KOPT-K1 (cell line): Measurements from ENCODE around the gene CAMKMT.

Source experiments
- H3K27ac ChIP-seq: fragments of 200-600 bp; sonication (generic); 2 replicates; pipeline ENCODE4 v1.5.1; 2016; ENCODE audit warnings: antibody characterized with exemption, mild to moderate bottlenecking, low read depth, low read length; ENCODE audit not compliant: poor library complexity, severe bottlenecking
- H3K36me3 ChIP-seq: fragments of 200-600 bp; sonication (generic); 2 replicates; pipeline ENCODE4 v1.5.1; 2017; ENCODE audit warnings: antibody characterized with exemption, mild to moderate bottlenecking, low read length, moderate library complexity; ENCODE audit not compliant: insufficient read depth
- H3K9me3 ChIP-seq: fragments of 200-600 bp; sonication (generic); 2 replicates; pipeline ENCODE4 v1.5.1; 2017; ENCODE audit warnings: antibody characterized with exemption, low read length, mild to moderate bottlenecking; ENCODE audit not compliant: insufficient read depth, poor library complexity, severe bottlenecking

CAMKMT gene

GRCh38 chr2:44796771-44797170 lies 435.0 kb downstream of the CAMKMT start:
- no peak overlapping the region for H3K27ac ChIP-seq
- H3K36me3 ChIP-seq: no peaks in the 10 kb centered on the region
- no peaks in the 10 kb centered on the region for H3K9me3 ChIP-seq

- Histone ChIP-seq H3K36me3 (no peaks in the 10 kb centered on the region), H3K27ac (no peak overlapping the region), H3K9me3 (no peaks in the 10 kb centered on the region)
These were observed 436.5 kb downstream of the CAMKMT start for GRCh38 chr2:44798139-44798659.

- no peaks in the 10 kb centered on the region for H3K36me3 ChIP-seq
- no peak overlapping the region for H3K27ac ChIP-seq
- H3K9me3 ChIP-seq: no peaks in the 10 kb centered on the region
These were observed 437.4 kb downstream of the CAMKMT start for GRCh38 chr2:44799105-44799504.

GRCh38 chr2:44799754-44800153 lies 438.0 kb downstream of the CAMKMT start:
- Histone ChIP-seq H3K27ac (no peak overlapping the region), H3K9me3 (no peaks in the 10 kb centered on the region), H3K36me3 (no peaks in the 10 kb centered on the region)

- Histone ChIP-seq H3K9me3 (no peaks in the 10 kb centered on the region), H3K36me3 (no peaks in the 10 kb centered on the region), H3K27ac (no peak overlapping the region)
These were observed 439.6 kb downstream of the CAMKMT start for GRCh38 chr2:44801289-44801840.

GRCh38 chr2:44801841-44802776 lies 440.4 kb downstream of the CAMKMT start:
- H3K36me3 ChIP-seq: no peaks in the 10 kb centered on the region
- H3K27ac ChIP-seq: no peak overlapping the region
- no peaks in the 10 kb centered on the region for H3K9me3 ChIP-seq

GRCh38 chr2:44802777-44803424 lies 441.2 kb downstream of the CAMKMT start:
- H3K27ac ChIP-seq: no peak overlapping the region
- H3K36me3 ChIP-seq: no peaks in the 10 kb centered on the region
- no peaks in the 10 kb centered on the region for H3K9me3 ChIP-seq

- Histone ChIP-seq H3K36me3 (no peaks in the 10 kb centered on the region), H3K27ac (no peak overlapping the region), H3K9me3 (no peaks in the 10 kb centered on the region)
These were observed 442.9 kb downstream of the CAMKMT start for GRCh38 chr2:44804406-44805265.

GRCh38 chr2:44805401-44806235 lies 443.9 kb downstream of the CAMKMT start:
- no peaks in the 10 kb centered on the region for H3K9me3 ChIP-seq
- H3K36me3 ChIP-seq: no peaks in the 10 kb centered on the region
- H3K27ac ChIP-seq: no peak overlapping the region

- Histone ChIP-seq H3K27ac (no peak overlapping the region), H3K9me3 (no peaks in the 10 kb centered on the region), H3K36me3 (no peaks in the 10 kb centered on the region)
These were observed 445.7 kb downstream of the CAMKMT start for GRCh38 chr2:44807201-44808025.

GRCh38 chr2:44810892-44811530 lies 449.3 kb downstream of the CAMKMT start:
- Histone ChIP-seq H3K36me3 (no peaks in the 10 kb centered on the region), H3K27ac (no peak overlapping the region), H3K9me3 (no peaks in the 10 kb centered on the region)

GRCh38 chr2:44813165-44813564 lies 451.4 kb downstream of the CAMKMT start:
- Histone ChIP-seq H3K27ac (no peak overlapping the region), H3K36me3 (no peaks in the 10 kb centered on the region), H3K9me3 (no peaks in the 10 kb centered on the region)

- no peaks in the 10 kb centered on the region for H3K36me3 ChIP-seq
- H3K27ac ChIP-seq: no peak overlapping the region
- H3K9me3 ChIP-seq: no peaks in the 10 kb centered on the region
These were observed 451.9 kb downstream of the CAMKMT start for GRCh38 chr2:44813658-44814057.
